HepG2 (cell line): ENCODE measurements around the gene TST. TPM values are rescaled to one million over a fixed set of nuclear protein-coding genes. Genes with fewer than 3 reads are reported as not detected.

ENCODE experiments used
- ATAC-seq: fragments of 200-7000 bp; cut with Tn5 transposase; 3 replicates; pipeline ENCODE4 v1.9.1; 2020; ENCODE audit warnings: mild to moderate bottlenecking, moderate library complexity
- BruUV-seq: library from RNA; stranded (reverse); fragments of 400-500 nt; replicated peaks from 2 replicates; lab custom pipeline; 2021; lab: Mats Ljungman, UMichigan
- CTCF ChIA-PET: fragments of 300-600 bp; formaldehyde crosslinking; extraction: SDS; loops from one replicate; lab custom pipeline; 2021; ENCODE audit warnings: low total read pairs, inconsistent platforms, low intra/inter-chr PET ratio; lab: Yijun Ruan, JAX
- POLR2A ChIA-PET: fragments of 350-600 bp; sonication (Branson Sonifier 250); formaldehyde crosslinking; loops from one replicate; lab custom pipeline; 2020; ENCODE audit warnings: antibody characterized with exemption, inconsistent platforms; lab: Yijun Ruan, JAX
- DNase-seq: peaks from one replicate; pipeline ENCODE4 v3.0.0-alpha.2; 2015; ENCODE audit warnings: low spot score
- FAIRE-seq: peaks from 3 replicates; lab custom pipeline; 2011; peaks lifted over from hg19 to GRCh38; lab: Jason Lieb, UNC
- H2AFZ ChIP-seq: one replicate; pipeline ENCODE4 v1.6.1; 2011; ENCODE audit warnings: low read length, inconsistent platforms
- H3K27ac ChIP-seq: fragments of 300-600 bp; 3 replicates; pipeline ENCODE4 v1.8.0; 2011; ENCODE audit warnings: mixed run types, mild to moderate bottlenecking, mixed read lengths, low read length, inconsistent platforms; ENCODE audit not compliant: insufficient read depth; ENCODE audit errors: extremely low read length
- H3K27me3 ChIP-seq, 2 experiments: fragments of 200-600 bp in 1 of 2; 2 replicates in 1 of 2; 3 replicates in 1 of 2; pipeline versions ENCODE4 v1.6.0 to v1.8.0; 2011; ENCODE audit warnings: low read length in 2 of 2, mild to moderate bottlenecking in 2 of 2, moderate library complexity in 2 of 2, inconsistent platforms in 1 of 2; ENCODE audit not compliant: insufficient read depth in 2 of 2, control insufficient read depth in 1 of 2
- H3K36me3 ChIP-seq, 2 experiments: fragments of 200-600 bp in 1 of 2; replicated peaks in 1 of 2; 2 replicates in 1 of 2; 3 replicates in 1 of 2; pipeline versions ENCODE4 v1.5.1 to v1.8.0; 2011; ENCODE audit warnings: low read length in 2 of 2, inconsistent platforms in 1 of 2; ENCODE audit not compliant: insufficient read depth in 2 of 2, control insufficient read depth in 1 of 2
- H3K4me1 ChIP-seq: 2 replicates; pipeline ENCODE4 v1.5.1; 2012; ENCODE audit warnings: low read length, inconsistent platforms; ENCODE audit not compliant: insufficient read depth
- H3K4me2 ChIP-seq: 2 replicates; pipeline ENCODE4 v1.6.0; 2011; ENCODE audit warnings: low read depth, low read length, inconsistent platforms
- H3K4me3 ChIP-seq, 3 experiments: fragments of 200-600 bp in 1 of 3; sonication (generic), shearing (Covaris generic) in 1 of 3; replicated peaks in 1 of 3; 2 replicates each; pipeline ENCODE4 v1.5.1; 2011 to 2016; ENCODE audit warnings: low read length in 3 of 3, inconsistent platforms in 2 of 3, low read depth in 2 of 3, mild to moderate bottlenecking in 2 of 3, control low read depth in 1 of 3, mixed read lengths in 1 of 3; ENCODE audit not compliant: insufficient read depth in 1 of 3
- H3K79me2 ChIP-seq: one replicate; pipeline ENCODE4 v1.6.1; 2011; ENCODE audit warnings: low read length, inconsistent platforms; ENCODE audit not compliant: insufficient read depth
- H3K9ac ChIP-seq: 2 replicates; pipeline ENCODE4 v1.6.0; 2011; ENCODE audit warnings: mild to moderate bottlenecking, low read depth, low read length, inconsistent platforms; ENCODE audit not compliant: insufficient read depth
- H3K9me3 ChIP-seq: 2 replicates; pipeline ENCODE4 v1.5.1; 2012; ENCODE audit warnings: mild to moderate bottlenecking, low read length
- H4K20me1 ChIP-seq: 2 replicates; pipeline ENCODE4 v1.6.0; 2011; ENCODE audit warnings: inconsistent platforms, mild to moderate bottlenecking, low read length, moderate library complexity; ENCODE audit not compliant: insufficient read depth
- ATF7 ChIP-seq, 2 experiments: fragments of 450-650 bp in 1 of 2; sonication (generic) in 1 of 2; formaldehyde crosslinking in 1 of 2; IDR thresholded peaks; 2 replicates each; pipeline versions ENCODE4 v1.4.0 to v1.6.1; 2016 to 2020; ENCODE audit warnings: antibody characterized with exemption in 1 of 2, mild to moderate bottlenecking in 1 of 2, missing genetic modification reagents in 1 of 2
- PAWR ChIP-seq: sonication (generic); formaldehyde crosslinking; IDR thresholded peaks from 2 replicates; pipeline ENCODE4 v1.4.0; 2020; ENCODE audit warnings: missing genetic modification reagents, mild to moderate bottlenecking, borderline replicate concordance
- PRDM4 ChIP-seq: sonication (generic); formaldehyde crosslinking; IDR thresholded peaks from 2 replicates; pipeline ENCODE4 v1.9.0; 2021; ENCODE audit warnings: missing genetic modification reagents, borderline replicate concordance
- RARG ChIP-seq: sonication (generic); formaldehyde crosslinking; IDR thresholded peaks from 2 replicates; pipeline ENCODE4 v1.4.0; 2020; ENCODE audit warnings: low read depth, mild to moderate bottlenecking, missing genetic modification reagents
- ZFAT ChIP-seq: sonication (generic); formaldehyde crosslinking; conservative IDR thresholded peaks from 2 replicates; pipeline ENCODE4 v1.8.1; 2023; ENCODE audit warnings: missing genetic modification reagents, inconsistent platforms
- ZMYM3 ChIP-seq: sonication (generic); formaldehyde crosslinking; IDR thresholded peaks from 2 replicates; pipeline ENCODE4 v1.5.1; 2020; ENCODE audit warnings: mild to moderate bottlenecking, missing genetic modification reagents
- ZNF362 ChIP-seq: sonication (generic); formaldehyde crosslinking; IDR thresholded peaks from 2 replicates; pipeline ENCODE4 v1.4.0; 2020; ENCODE audit warnings: missing genetic modification reagents, mild to moderate bottlenecking, borderline replicate concordance
- ZNF414 ChIP-seq: sonication (generic); formaldehyde crosslinking; IDR thresholded peaks from 2 replicates; pipeline ENCODE4 v1.5.0; 2020; ENCODE audit warnings: missing genetic modification reagents
- ZNF629 ChIP-seq: sonication (generic); formaldehyde crosslinking; conservative IDR thresholded peaks from 2 replicates; pipeline ENCODE4 v1.5.0; 2020; ENCODE audit warnings: missing genetic modification reagents
- ZNF660 ChIP-seq: sonication (generic); formaldehyde crosslinking; IDR thresholded peaks from 2 replicates; pipeline ENCODE4 v1.5.1; 2020; ENCODE audit warnings: mild to moderate bottlenecking, low read depth, missing genetic modification reagents, borderline replicate concordance
- ZNF672 ChIP-seq: sonication (generic); formaldehyde crosslinking; IDR thresholded peaks from 2 replicates; pipeline ENCODE4 v1.8.1; 2022; ENCODE audit warnings: missing genetic modification reagents
- ZNF691 ChIP-seq: sonication (generic); formaldehyde crosslinking; IDR thresholded peaks from 2 replicates; pipeline ENCODE4 v1.4.0; 2020; ENCODE audit warnings: missing genetic modification reagents, low read depth, mild to moderate bottlenecking, borderline replicate concordance
- WGBS: methylation state at CpG from one replicate; pipeline ENCODE4 v1.1.6; 2017; ENCODE audit warnings: low lambda C conversion rate; 5-methylcytosine and 5-hydroxymethylcytosine counted together
- in situ Hi-C: cut with HindIII; loops from 2 replicates; pipeline ENCODE4 v1.10.0; 2017; ENCODE audit warnings: low pct_unique_long_range_greater_than_20kb; ENCODE audit not compliant: extremely low pct_ligation_motif_present
- intact Hi-C: fragments of 100-400 bp; cut with micrococcal nuclease; formaldehyde crosslinking; loops from one replicate; pipeline ENCODE4 v1.10.0; 2022; ENCODE audit not compliant: unreplicated experiment
- polyA plus RNA-seq, 8 experiments: library from polyadenylated mRNA; depleted of rRNA in 3 of 8; stranded (reverse) in 7 of 8; unstranded in 1 of 8; fragments of >200 nt; fragmentation: Illumina TruSeq in 4 of 8; extraction: Trizol in 4 of 8; gene quantifications; 2 replicates each; pipeline versions ENCODE4 v1.2.1 to v1.2.3, GENCODE V29; 2011 to 2016; ENCODE audit warnings: low read depth in 4 of 8, missing spikeins in 1 of 8, mixed read lengths in 1 of 8; ENCODE audit not compliant: insufficient read depth in 1 of 8
- total RNA-seq, 5 experiments: library from RNA; depleted of rRNA; stranded (reverse); fragments of >200 nt; fragmentation: Illumina TruSeq; extraction: Trizol; gene quantifications; 2 replicates each; pipeline ENCODE4 v1.2.3, GENCODE V29; 2016; ENCODE audit warnings: low read depth in 1 of 5

Gene TST
- total and polyA plus RNA-seq, 2 of the 13 experiments (the other 11 are each of a cell fraction or from before 2014, with no cell fraction given) = 44.6 to 63.6 TPM

GRCh38 chr22:37050913-37051312 lies 31.7 kb upstream of the TST start:
- H3K36me3 ChIP-seq = no peaks in the 10 kb centered on the region
- DNase-seq = no peak
- H3K27me3 ChIP-seq = peaks cover 0 to 13% of the 10 kb centered on the region in 2 experiments; a peak in 2 of 5 replicates
- TF ChIP-seq ATF7 (IDR thresholded peaks at IDR 0.05) (no peak), ATF7 (CRISPR knock-in tag; IDR thresholded peaks at IDR 0.05) (no peak), ZMYM3 (CRISPR knock-in tag) (peak; percentile 63; the same call in 1 of the 2 replicates), PAWR (CRISPR knock-in tag) (no peak), ZFAT (CRISPR knock-in tag) (no peak), ZNF629 (peak; percentile 90), ZNF414 (CRISPR knock-in tag) (no peak)
- TF ChIP-seq, all 625 proteins: peak for 2
- CTCF ChIA-PET = no interaction called here
- Histone ChIP-seq H2AFZ (no peak overlapping the region), H3K79me2 (no peaks in the 10 kb centered on the region), H3K4me2 (peak overlapping the region; percentile 76), H3K4me3 (no peak overlapping the region), H3K27ac (no peak overlapping the region), H3K9ac (no peak overlapping the region), H3K9me3 (no peaks in the 10 kb centered on the region), H3K4me1 (peaks cover 59% of the 10 kb centered on the region), H4K20me1 (no peaks in the 10 kb centered on the region)
- in situ Hi-C loops (no loop called here), intact Hi-C loops (no loop called here)
- ATAC-seq (no peak), FAIRE-seq (no peak)
- POLR2A ChIA-PET = interaction anchor here (0.9 to 3.4 kb wide), 4 partner anchors 8 to 33 kb away, joined by 3 to 18 read pairs (median 8); partner anchors contain the start of genes MPST and TST
- 30% methylated on average over 6 of the region's 6 CpGs for WGBS
- BruUV-seq = no TSS peak

GRCh38 chr22:37049224-37049623 lies 30.0 kb upstream of the TST start:
- Histone ChIP-seq H3K4me1 (peaks cover 64% of the 10 kb centered on the region), H3K9me3 (no peaks in the 10 kb centered on the region), H3K79me2 (no peaks in the 10 kb centered on the region), H3K9ac (no peak overlapping the region), H3K27ac (no peak overlapping the region), H3K4me3 (no peak overlapping the region), H3K36me3 (no peaks in the 10 kb centered on the region), H2AFZ (no peak overlapping the region), H3K4me2 (no peak overlapping the region), H4K20me1 (no peaks in the 10 kb centered on the region), H3K27me3 (peaks cover 0 to 13% of the 10 kb centered on the region in 2 experiments; a peak in 2 of 5 replicates)
- FAIRE-seq (no peak), DNase-seq (no peak), ATAC-seq (no peak)
- TF ChIP-seq RARG (no peak), ZNF362 (CRISPR knock-in tag) (no peak), ZNF691 (CRISPR knock-in tag) (no peak), PRDM4 (CRISPR knock-in tag) (no peak), ZNF660 (CRISPR knock-in tag) (no peak), ZNF672 (CRISPR knock-in tag) (no peak)
- in situ Hi-C loops = no loop called here
- ChIA-PET CTCF (no interaction called here), POLR2A (interaction anchor here (3.4 kb wide), 1 partner anchor 31 kb away, joined by 18 read pairs; the partner anchor contains the start of genes MPST and TST)
- no TSS peak for BruUV-seq
- intact Hi-C loops = no loop called here
- 33% methylated on average over 1 of the region's 2 CpGs for WGBS
